ENCODE data around the gene PIGK. TPM values are rescaled to one million over a fixed set of nuclear protein-coding genes. Genes with fewer than 3 reads are reported as not detected.

Gene PIGK
- total and polyA plus RNA-seq, 2 donors from 2014 or later, result 31.0 to 38.5 TPM

- no peak overlapping the region for H3K27ac ChIP-seq (ENCODE audit: low read depth in 2 of 2, low read length in 2 of 2)
- H3K4me1 ChIP-seq (ENCODE audit: control insufficient read depth in 2 of 3, insufficient read depth in 2 of 3, low read depth in 1 of 3, low read length in 3 of 3), result no peaks in the 10 kb centered on the region
- H3K36me3 ChIP-seq (ENCODE audit: control insufficient read depth in 2 of 3, insufficient read depth in 3 of 3, low read length in 3 of 3), result no peaks in the 10 kb centered on the region
- H3K4me3 ChIP-seq (ENCODE audit: low read length in 3 of 3), result no peak overlapping the region
- no peaks in the 10 kb centered on the region for H3K9me3 ChIP-seq (ENCODE audit: control insufficient read depth in 2 of 3, insufficient read depth in 1 of 3, low read length in 3 of 3)
- TF ChIP-seq CTCF (IDR thresholded peaks at IDR 0.05; ENCODE audit: borderline replicate concordance, extremely low read depth, insufficient read depth), result no peak
- intact Hi-C loops (cut with DNase I), result no loop called here
- H3K9ac ChIP-seq (ENCODE audit: low read length in 3 of 3), result no peak overlapping the region
- no peaks in the 10 kb centered on the region for H3K27me3 ChIP-seq (ENCODE audit: control insufficient read depth, insufficient read depth, low read length)
- DNase-seq, result no peak
- no peak for FAIRE-seq
Observed at GRCh38 chr1:77118712-77119111, 100.5 kb downstream of the PIGK start.

GRCh38 chr1:77104672-77105071, 114.6 kb downstream of the PIGK start:
- Histone ChIP-seq H3K27ac (ENCODE audit: low read depth in 2 of 2, low read length in 2 of 2) (no peak overlapping the region), H3K4me3 (ENCODE audit: low read length in 3 of 3) (no peak overlapping the region), H3K36me3 (ENCODE audit: control insufficient read depth in 2 of 3, insufficient read depth in 3 of 3, low read length in 3 of 3) (no peaks in the 10 kb centered on the region), H3K9ac (ENCODE audit: low read length in 3 of 3) (no peak overlapping the region), H3K27me3 (ENCODE audit: control insufficient read depth, insufficient read depth, low read length) (no peaks in the 10 kb centered on the region), H3K9me3 (ENCODE audit: control insufficient read depth in 2 of 3, insufficient read depth in 1 of 3, low read length in 3 of 3) (no peaks in the 10 kb centered on the region), H3K4me1 (ENCODE audit: control insufficient read depth in 2 of 3, insufficient read depth in 2 of 3, low read depth in 1 of 3, low read length in 3 of 3) (no peaks in the 10 kb centered on the region)
- intact Hi-C loops (cut with DNase I), result no loop called here
- no peak for TF ChIP-seq CTCF (IDR thresholded peaks at IDR 0.05; ENCODE audit: borderline replicate concordance, extremely low read depth, insufficient read depth)
- DNase-seq (peak in 1 of 5 donors; percentile 33), FAIRE-seq (no peak)

GRCh38 chr1:77103486-77103885, 115.7 kb downstream of the PIGK start:
- no peaks in the 10 kb centered on the region for H3K36me3 ChIP-seq (ENCODE audit: control insufficient read depth in 2 of 3, insufficient read depth in 3 of 3, low read length in 3 of 3)
- no peaks in the 10 kb centered on the region for H3K4me1 ChIP-seq (ENCODE audit: control insufficient read depth in 2 of 3, insufficient read depth in 2 of 3, low read depth in 1 of 3, low read length in 3 of 3)
- H3K9me3 ChIP-seq (ENCODE audit: control insufficient read depth in 2 of 3, insufficient read depth in 1 of 3, low read length in 3 of 3), result no peaks in the 10 kb centered on the region
- H3K9ac ChIP-seq (ENCODE audit: low read length in 3 of 3), result no peak overlapping the region
- TF ChIP-seq CTCF (IDR thresholded peaks at IDR 0.05; ENCODE audit: borderline replicate concordance, extremely low read depth, insufficient read depth), result no peak
- H3K4me3 ChIP-seq (ENCODE audit: low read length in 3 of 3), result no peak overlapping the region
- FAIRE-seq (no peak), DNase-seq (no peak)
- intact Hi-C loops (cut with DNase I), result no loop called here
- H3K27me3 ChIP-seq (ENCODE audit: control insufficient read depth, insufficient read depth, low read length), result no peaks in the 10 kb centered on the region
- no peak overlapping the region for H3K27ac ChIP-seq (ENCODE audit: low read depth in 2 of 2, low read length in 2 of 2)

- no peak overlapping the region for H3K27ac ChIP-seq (ENCODE audit: low read depth in 2 of 2, low read length in 2 of 2)
- FAIRE-seq (no peak), DNase-seq (no peak)
- no peak overlapping the region for H3K9ac ChIP-seq (ENCODE audit: low read length in 3 of 3)
- intact Hi-C loops (cut with DNase I), result no loop called here
- no peak overlapping the region for H3K4me3 ChIP-seq (ENCODE audit: low read length in 3 of 3)
- H3K27me3 ChIP-seq (ENCODE audit: control insufficient read depth, insufficient read depth, low read length), result no peaks in the 10 kb centered on the region
- TF ChIP-seq CTCF (IDR thresholded peaks at IDR 0.05; ENCODE audit: borderline replicate concordance, extremely low read depth, insufficient read depth), result no peak
- H3K4me1 ChIP-seq (ENCODE audit: control insufficient read depth in 2 of 3, insufficient read depth in 2 of 3, low read depth in 1 of 3, low read length in 3 of 3), result no peaks in the 10 kb centered on the region
- no peaks in the 10 kb centered on the region for H3K36me3 ChIP-seq (ENCODE audit: control insufficient read depth in 2 of 3, insufficient read depth in 3 of 3, low read length in 3 of 3)
- H3K9me3 ChIP-seq (ENCODE audit: control insufficient read depth in 2 of 3, insufficient read depth in 1 of 3, low read length in 3 of 3), result no peaks in the 10 kb centered on the region
Observed at GRCh38 chr1:77100875-77101274, 118.4 kb downstream of the PIGK start.

Data from kidney (tissue), 14 donors.